Measurements from ENCODE around the gene CUZD1. TPM values are rescaled to one million over a fixed set of nuclear protein-coding genes. Genes with fewer than 3 reads are reported as not detected.

CUZD1 gene
- total RNA-seq, 1 experiment from 2014 or later, result 2.2 TPM

DNA sequence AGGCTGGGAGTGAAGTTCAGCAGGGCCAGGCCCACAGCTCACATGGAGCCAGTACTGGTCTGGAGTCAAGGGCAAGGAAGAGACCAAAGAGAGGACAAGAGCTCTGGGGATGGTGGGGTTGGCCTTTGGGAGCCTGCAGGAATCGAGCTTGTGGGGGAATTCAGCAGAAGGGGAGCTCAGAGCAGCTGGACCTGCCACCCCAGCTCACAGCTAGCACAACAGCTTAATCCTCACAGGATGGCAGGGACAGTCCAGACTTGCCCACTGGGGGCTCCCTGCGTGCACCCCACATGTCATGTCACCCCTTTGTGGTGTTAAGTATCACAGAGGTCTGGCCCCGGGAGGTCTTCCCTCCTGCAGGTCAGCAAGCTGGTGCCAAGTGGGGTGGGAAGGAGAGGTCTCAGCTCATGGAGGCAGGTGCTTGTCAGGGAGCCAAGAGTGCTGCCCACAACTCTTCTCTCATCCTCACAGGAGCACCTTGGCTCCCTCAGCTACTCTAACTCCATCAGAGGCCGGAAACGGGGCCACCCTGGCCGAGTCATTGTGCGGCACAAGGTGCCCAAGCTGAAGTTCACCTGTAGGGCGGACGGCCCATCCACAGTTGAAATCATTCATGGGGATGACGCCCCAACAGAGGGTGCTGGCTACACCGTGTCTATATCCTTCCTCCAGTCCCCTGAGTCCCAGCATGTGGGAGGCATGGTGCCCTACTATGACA, 22.5 kb downstream of the CUZD1 start:
- DNase-seq (ENCODE audit: extremely low read depth, low read depth), result no peak

DNA sequence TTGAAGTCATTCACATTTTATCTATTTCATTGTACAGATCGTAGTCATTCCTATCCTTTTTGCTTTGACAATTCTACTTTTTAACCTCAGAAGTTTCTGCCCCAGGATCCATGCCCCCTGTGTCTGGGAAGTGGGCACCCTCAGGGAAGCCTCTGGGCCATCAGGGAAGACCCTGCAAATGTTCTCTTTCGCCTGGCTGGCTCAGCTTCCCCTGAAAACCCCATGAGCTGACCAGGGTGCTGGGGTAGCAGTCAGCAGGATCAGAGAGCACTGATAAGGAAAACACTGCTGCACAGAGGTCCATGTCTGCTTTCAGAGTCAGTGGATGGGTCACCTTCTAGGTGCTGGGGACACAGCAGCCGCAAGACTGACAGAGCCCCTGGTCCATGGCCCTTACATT, 23.8 kb downstream of the CUZD1 start:
- DNase-seq (ENCODE audit: extremely low read depth, low read depth), result no peak

DNA sequence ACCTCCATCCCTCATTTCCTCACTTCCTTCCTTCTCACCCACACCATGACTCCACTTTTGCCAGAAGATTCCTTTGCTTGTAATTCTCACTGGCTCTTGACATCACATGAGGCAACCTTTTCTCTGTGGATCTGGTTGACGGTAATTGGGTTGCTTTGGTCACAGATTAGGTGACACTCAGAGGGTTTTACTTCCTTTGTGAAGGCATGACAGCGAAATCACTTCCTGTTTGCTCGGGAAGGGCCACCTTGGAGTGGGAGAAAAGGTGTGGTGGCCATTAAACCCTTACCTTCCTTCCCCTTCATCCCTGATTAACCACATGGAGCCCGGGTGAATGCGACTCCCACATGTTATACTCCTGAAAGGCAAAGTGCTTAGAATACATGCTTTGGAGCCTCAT, 30.2 kb downstream of the CUZD1 start:
- DNase-seq (ENCODE audit: extremely low read depth, low read depth), result no peak

DNA sequence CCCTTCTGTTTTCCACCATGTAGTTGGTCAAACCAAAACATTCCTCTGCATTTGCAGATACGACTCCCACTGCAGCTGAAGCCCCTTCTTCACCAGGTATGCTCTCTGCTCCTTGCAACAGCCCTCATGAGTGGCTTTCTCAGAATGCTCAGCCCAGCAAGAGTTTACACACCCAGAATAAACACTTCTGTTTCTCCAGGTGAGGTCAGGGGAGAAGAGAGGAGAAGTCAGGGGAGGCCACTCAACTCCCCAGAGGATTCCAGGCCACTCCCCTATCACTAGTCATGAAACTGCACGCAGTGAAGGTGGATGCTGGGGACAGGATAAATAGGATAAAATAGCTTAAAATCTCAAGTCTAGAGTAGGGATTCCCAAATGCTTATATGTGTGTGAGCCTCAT, 31.2 kb downstream of the CUZD1 start:
- DNase-seq (ENCODE audit: extremely low read depth, low read depth), result no peak

DNA sequence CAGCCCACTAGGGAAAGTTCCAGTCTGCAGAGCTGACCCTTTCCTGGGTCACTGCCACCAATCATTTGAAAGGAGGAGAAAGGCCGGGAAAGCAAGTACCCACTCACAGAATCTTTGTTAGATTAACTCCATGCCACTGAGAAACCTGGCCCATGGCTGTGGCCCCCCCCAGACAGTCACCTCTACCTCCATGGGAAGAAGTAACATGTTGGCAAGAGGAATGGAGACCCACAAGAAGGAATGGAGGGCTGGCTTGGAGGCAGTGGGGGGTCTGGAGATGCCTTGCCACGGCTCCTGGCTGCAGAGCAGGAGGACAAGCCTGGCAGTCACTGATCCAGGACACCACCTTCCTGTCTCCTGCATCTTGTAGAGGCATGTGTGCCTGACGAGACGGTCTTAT, 32.9 kb downstream of the CUZD1 start:
- no peak for DNase-seq (ENCODE audit: extremely low read depth, low read depth)

DNA sequence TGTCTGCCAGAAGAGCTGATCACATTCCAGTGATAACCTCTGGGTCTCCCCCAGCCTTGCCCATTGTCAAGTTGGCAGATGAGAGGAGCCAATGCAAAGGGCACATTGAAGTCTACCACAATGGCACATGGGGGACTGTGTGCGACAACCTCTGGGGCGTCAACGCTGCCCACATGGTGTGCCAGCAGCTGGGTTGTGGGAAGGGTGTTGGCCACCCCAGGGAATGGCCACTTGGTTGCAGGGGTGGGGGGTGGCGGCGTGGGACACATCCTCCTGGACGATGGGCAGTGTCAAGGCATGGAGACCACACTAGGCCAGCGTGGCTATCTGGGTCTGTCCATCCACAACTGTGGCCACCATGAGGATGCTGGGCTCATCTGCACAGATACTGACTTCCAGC, 43.4 kb downstream of the CUZD1 start:
- no peak for DNase-seq (ENCODE audit: extremely low read depth, low read depth)

DNA sequence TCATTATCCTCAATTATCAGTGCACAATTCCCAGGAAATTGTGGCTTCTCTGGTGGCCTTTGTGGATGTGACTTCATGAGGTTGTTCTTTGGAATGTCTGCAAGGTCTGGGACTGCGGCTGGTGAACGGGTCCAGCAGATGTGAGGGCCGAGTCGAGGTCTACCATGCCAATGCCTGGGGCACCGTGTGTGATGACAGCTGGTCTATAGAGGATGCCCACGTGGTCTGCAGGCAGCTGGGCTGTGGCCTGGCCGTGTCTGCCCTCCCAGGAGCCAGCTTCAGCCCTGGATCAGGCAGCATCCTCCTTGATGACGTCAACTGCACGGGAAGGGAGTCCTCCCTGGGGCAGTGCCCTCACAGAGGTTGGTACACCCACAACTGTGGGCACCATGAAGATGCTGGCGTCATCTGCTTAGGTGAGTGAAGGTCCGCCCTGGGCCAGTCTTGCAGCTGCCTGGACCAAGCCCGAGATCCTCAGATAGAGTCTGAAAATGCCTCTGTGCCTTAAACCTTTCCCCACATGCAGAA, 46.9 kb downstream of the CUZD1 start:
- DNase-seq (ENCODE audit: extremely low read depth, low read depth), result no peak

DNA sequence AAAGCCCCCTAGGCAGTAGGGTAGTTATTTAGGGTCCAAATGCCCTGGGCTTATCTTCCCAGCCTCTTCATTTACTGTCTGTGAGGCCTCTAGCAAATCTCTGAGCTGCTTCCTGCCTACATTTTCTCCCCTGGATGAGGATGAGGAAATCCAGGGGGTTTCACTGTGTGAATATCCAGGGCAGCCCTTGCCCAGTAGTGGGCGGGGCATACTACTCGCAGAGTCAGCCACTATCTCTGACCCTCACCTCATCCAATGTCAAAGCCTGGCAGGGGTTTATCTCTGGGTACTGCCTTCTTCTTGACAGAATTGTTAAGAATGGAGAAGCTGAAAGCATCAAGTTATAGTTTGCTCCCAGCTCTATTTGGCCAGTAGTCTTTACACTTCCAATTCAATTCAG, 48.9 kb downstream of the CUZD1 start:
- no peak for DNase-seq (ENCODE audit: extremely low read depth, low read depth)

DNA sequence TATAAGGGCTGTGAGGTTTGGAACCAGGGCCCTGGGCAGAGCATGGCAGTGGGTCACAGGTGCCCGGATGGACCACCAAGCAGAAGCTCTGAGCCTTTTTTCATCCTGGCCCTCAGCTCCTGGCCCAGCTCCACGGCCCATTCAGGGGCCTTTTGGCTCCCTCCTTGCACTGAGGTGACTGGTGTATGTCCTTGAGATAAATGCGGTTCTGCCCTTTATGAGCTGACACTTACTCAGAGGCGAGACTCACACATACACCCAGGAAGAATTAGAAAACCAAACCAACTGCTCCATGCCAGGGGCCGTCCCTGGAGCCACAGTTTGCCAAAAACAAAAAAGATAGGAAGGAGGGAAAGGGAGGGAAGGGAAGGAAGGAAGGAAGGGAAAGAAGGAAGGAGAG, 49.7 kb downstream of the CUZD1 start:
- no peak for DNase-seq (ENCODE audit: extremely low read depth, low read depth)

DNA sequence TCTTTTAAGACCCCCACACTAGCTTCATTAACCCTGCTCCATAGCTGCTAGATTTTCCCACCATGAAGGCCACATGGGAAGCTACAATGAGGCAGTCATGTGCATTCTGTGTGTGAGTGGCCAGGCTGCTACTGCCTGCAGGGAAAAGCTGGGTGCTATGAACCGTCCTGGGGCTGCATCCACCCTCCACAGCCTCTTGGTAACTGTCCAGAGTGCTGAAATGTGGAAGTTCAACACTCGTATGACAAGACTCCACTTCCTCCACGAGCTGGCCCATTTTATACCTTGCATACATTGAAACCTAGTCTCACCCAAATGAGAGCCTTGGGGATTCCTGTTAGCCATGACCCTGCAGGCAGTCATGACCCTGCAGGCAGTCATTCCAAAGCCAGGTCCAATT, 59.4 kb downstream of the CUZD1 start:
- DNase-seq (ENCODE audit: extremely low read depth, low read depth), result peak; percentile 39

DNA sequence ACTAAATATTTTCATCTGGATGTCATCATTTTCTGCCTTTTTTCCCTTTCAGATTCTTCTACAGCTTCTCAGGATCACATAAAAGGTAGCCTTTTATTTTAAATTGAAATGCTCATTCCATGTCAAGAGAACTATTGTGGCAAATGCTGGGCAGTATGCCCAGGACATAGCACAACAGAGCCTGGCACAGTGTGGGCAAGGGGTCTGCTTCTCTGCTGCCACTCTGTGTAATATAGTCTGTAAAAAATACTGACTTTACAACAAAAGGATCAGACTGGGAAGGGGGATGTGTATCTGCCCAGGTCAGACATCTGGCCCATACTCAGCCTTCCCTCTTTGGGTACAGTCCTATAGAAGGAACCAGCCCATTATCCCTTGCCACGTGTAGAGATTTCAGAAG, 62.7 kb downstream of the CUZD1 start:
- DNase-seq (ENCODE audit: extremely low read depth, low read depth), result no peak

Other genes starting within 250 kb of the CUZD1 start
- gene C10orf120, start 146.0 kb downstream of the CUZD1 start, total RNA-seq (2014; rRNA removed; shearing (Covaris generic)), result not detected in 2 replicates
- gene FAM24B, start 33.7 kb upstream of the CUZD1 start, total RNA-seq (2014; rRNA removed; shearing (Covaris generic)), result 34.9 and 36.3 TPM in 2 replicates
- gene FAM24A, start 64.8 kb upstream of the CUZD1 start, total RNA-seq (2014; rRNA removed; shearing (Covaris generic)), result not detected in 2 replicates
- gene C10orf88, start 108.4 kb upstream of the CUZD1 start, total RNA-seq (2014; rRNA removed; shearing (Covaris generic)), result 13.5 and 14.6 TPM in 2 replicates
- 5.6 and 9.5 TPM in 2 replicates for gene PSTK, start 134.5 kb upstream of the CUZD1 start, total RNA-seq (2014; rRNA removed; shearing (Covaris generic))
- 4.0 and 5.6 TPM in 2 replicates for gene IKZF5, start 162.9 kb upstream of the CUZD1 start, total RNA-seq (2014; rRNA removed; shearing (Covaris generic))
- 11.0 and 11.3 TPM in 2 replicates for gene ACADSB, start 163.1 kb upstream of the CUZD1 start, total RNA-seq (2014; rRNA removed; shearing (Covaris generic))